Measurements from ENCODE around the gene REELD1. TPM values are rescaled to one million over a fixed set of nuclear protein-coding genes. Genes with fewer than 3 reads are reported as not detected.

Gene REELD1
- total and polyA plus RNA-seq, 5 donors from 2014 or later, result not detected

GRCh38 chr4:146229406-146229805 is 15.1 kb downstream of the REELD1 start:
- Mint-ChIP-seq H3K4me1 (no peaks in the 10 kb centered on the region), H3K4me3 (no peak overlapping the region), H3K27me3 (peaks cover 5% of the 10 kb centered on the region), H3K27ac (no peak overlapping the region), H3K36me3 (no peaks in the 10 kb centered on the region), H3K9me3 (peaks cover 0 to 4% (median 0%) of the 10 kb centered on the region in 7 donors)
- DNase-seq, result no peak
- H3K4me3 ChIP-seq (ENCODE audit: low read depth, low read length), result no peak overlapping the region
- ATAC-seq (ENCODE audit: low read depth in 2 of 2), result no peak
- no peak overlapping the region for H3K27ac ChIP-seq (ENCODE audit: insufficient read depth, low read length, poor library complexity, severe bottlenecking)
- no peaks in the 10 kb centered on the region for H3K36me3 ChIP-seq (ENCODE audit: control insufficient read depth, insufficient read depth, low read length)
- H3K27me3 ChIP-seq (ENCODE audit: control insufficient read depth, insufficient read depth, low read length), result no peaks in the 10 kb centered on the region
- no peaks in the 10 kb centered on the region for H3K9me3 ChIP-seq (ENCODE audit: control insufficient read depth in 2 of 2, low read length in 2 of 2)
- no peaks in the 10 kb centered on the region for H3K4me1 ChIP-seq (ENCODE audit: control insufficient read depth, insufficient read depth, low read length, poor library complexity, severe bottlenecking)

DNA sequence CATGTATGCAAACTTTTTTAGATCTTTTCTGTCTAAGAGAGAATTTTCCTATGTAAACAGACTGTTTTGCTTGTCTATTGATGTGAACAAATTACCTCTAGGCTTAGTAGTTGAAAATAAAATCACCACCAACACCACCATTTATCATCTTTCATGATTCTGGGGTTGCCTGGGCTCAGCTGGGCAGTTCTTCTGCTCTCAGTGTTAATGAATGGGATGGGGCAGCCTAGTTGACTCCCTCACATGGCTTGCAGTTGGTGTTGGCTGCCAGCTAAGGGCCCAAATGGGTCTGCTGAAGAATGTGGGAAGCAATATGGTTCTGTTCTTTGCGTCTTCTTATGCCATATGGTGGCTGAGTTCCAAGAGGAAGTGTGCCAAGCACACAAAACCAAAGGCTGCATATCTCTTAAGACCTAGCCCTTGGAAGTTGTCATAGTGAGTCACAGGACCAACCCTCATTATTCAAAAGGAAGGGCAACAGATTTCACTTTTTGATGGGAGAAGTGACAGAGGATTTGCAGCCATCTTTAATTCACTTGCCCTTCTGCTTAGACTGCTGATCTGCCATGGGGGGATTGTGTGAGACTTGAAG is 17.9 kb downstream of the REELD1 start:
- DNase-seq (no peak), ATAC-seq (ENCODE audit: low read depth in 2 of 2) (no peak)
- Mint-ChIP-seq H3K4me1 (no peaks in the 10 kb centered on the region), H3K4me3 (no peak overlapping the region), H3K27me3 (peaks cover 10% of the 10 kb centered on the region), H3K27ac (no peak overlapping the region), H3K9me3 (peaks cover 0 to 4% (median 0%) of the 10 kb centered on the region in 7 donors), H3K36me3 (no peaks in the 10 kb centered on the region)
- Histone ChIP-seq H3K9me3 (ENCODE audit: control insufficient read depth in 2 of 2, low read length in 2 of 2) (no peaks in the 10 kb centered on the region), H3K27ac (ENCODE audit: insufficient read depth, low read length, poor library complexity, severe bottlenecking) (no peak overlapping the region), H3K4me1 (ENCODE audit: control insufficient read depth, insufficient read depth, low read length, poor library complexity, severe bottlenecking) (no peaks in the 10 kb centered on the region), H3K27me3 (ENCODE audit: control insufficient read depth, insufficient read depth, low read length) (peaks cover 1% of the 10 kb centered on the region), H3K4me3 (ENCODE audit: low read depth, low read length) (no peak overlapping the region), H3K36me3 (ENCODE audit: control insufficient read depth, insufficient read depth, low read length) (no peaks in the 10 kb centered on the region)

- Histone ChIP-seq H3K4me3 (ENCODE audit: low read depth, low read length) (no peak overlapping the region), H3K27me3 (ENCODE audit: control insufficient read depth, insufficient read depth, low read length) (peaks cover 1% of the 10 kb centered on the region), H3K9me3 (ENCODE audit: control insufficient read depth in 2 of 2, low read length in 2 of 2) (no peaks in the 10 kb centered on the region), H3K4me1 (ENCODE audit: control insufficient read depth, insufficient read depth, low read length, poor library complexity, severe bottlenecking) (no peaks in the 10 kb centered on the region), H3K27ac (ENCODE audit: insufficient read depth, low read length, poor library complexity, severe bottlenecking) (no peak overlapping the region), H3K36me3 (ENCODE audit: control insufficient read depth, insufficient read depth, low read length) (no peaks in the 10 kb centered on the region)
- Mint-ChIP-seq H3K4me1 (no peaks in the 10 kb centered on the region), H3K4me3 (no peak overlapping the region), H3K27ac (no peak overlapping the region), H3K36me3 (no peaks in the 10 kb centered on the region), H3K27me3 (peaks cover 10% of the 10 kb centered on the region), H3K9me3 (peaks cover 0 to 4% (median 0%) of the 10 kb centered on the region in 7 donors)
- no peak for ATAC-seq (ENCODE audit: low read depth in 2 of 2)
- DNase-seq, result no peak
Observed at GRCh38 chr4:146235654-146236177, 21.4 kb downstream of the REELD1 start.

GRCh38 chr4:146236216-146236615 is 21.9 kb downstream of the REELD1 start:
- H3K9me3 Mint-ChIP-seq, result peaks cover 0 to 4% (median 0%) of the 10 kb centered on the region in 7 donors
- Histone ChIP-seq H3K27me3 (ENCODE audit: control insufficient read depth, insufficient read depth, low read length) (peaks cover 1% of the 10 kb centered on the region), H3K4me3 (ENCODE audit: low read depth, low read length) (no peak overlapping the region), H3K9me3 (ENCODE audit: control insufficient read depth in 2 of 2, low read length in 2 of 2) (no peaks in the 10 kb centered on the region), H3K27ac (ENCODE audit: insufficient read depth, low read length, poor library complexity, severe bottlenecking) (no peak overlapping the region), H3K36me3 (ENCODE audit: control insufficient read depth, insufficient read depth, low read length) (no peaks in the 10 kb centered on the region), H3K4me1 (ENCODE audit: control insufficient read depth, insufficient read depth, low read length, poor library complexity, severe bottlenecking) (no peaks in the 10 kb centered on the region)
- H3K36me3 Mint-ChIP-seq, result no peaks in the 10 kb centered on the region
- H3K27ac Mint-ChIP-seq, result no peak overlapping the region
- H3K4me3 Mint-ChIP-seq, result no peak overlapping the region
- ATAC-seq (ENCODE audit: low read depth in 2 of 2) (no peak), DNase-seq (no peak)
- no peaks in the 10 kb centered on the region for H3K4me1 Mint-ChIP-seq
- peaks cover 10% of the 10 kb centered on the region for H3K27me3 Mint-ChIP-seq

DNA sequence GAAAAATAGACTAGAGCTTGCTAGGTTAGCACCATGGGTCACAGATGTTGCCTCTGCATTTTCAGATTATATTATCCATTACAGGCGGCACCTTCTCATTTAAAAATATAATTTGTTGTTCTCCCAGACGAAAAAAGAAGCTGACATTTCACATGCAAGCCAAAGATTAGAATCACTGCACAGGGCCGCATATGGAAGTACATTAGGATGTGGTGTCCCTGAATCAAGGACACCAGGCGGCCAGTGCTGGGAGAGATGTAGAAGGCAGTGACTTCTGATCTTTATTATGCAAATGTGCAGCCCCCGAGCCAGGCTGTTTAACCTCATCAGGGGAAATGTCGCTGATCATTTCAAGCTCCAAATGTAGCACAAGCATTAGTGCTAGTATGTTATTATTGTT is 22.8 kb downstream of the REELD1 start:
- Histone ChIP-seq H3K9me3 (ENCODE audit: control insufficient read depth in 2 of 2, low read length in 2 of 2) (no peaks in the 10 kb centered on the region), H3K4me1 (ENCODE audit: control insufficient read depth, insufficient read depth, low read length, poor library complexity, severe bottlenecking) (no peaks in the 10 kb centered on the region), H3K27me3 (ENCODE audit: control insufficient read depth, insufficient read depth, low read length) (peaks cover 1% of the 10 kb centered on the region), H3K4me3 (ENCODE audit: low read depth, low read length) (no peak overlapping the region), H3K36me3 (ENCODE audit: control insufficient read depth, insufficient read depth, low read length) (no peaks in the 10 kb centered on the region), H3K27ac (ENCODE audit: insufficient read depth, low read length, poor library complexity, severe bottlenecking) (no peak overlapping the region)
- peaks cover 0 to 5% (median 3%) of the 10 kb centered on the region in 4 donors for H3K4me1 Mint-ChIP-seq
- DNase-seq (no peak), ATAC-seq (ENCODE audit: low read depth in 2 of 2) (no peak)
- no peaks in the 10 kb centered on the region for H3K36me3 Mint-ChIP-seq
- no peak overlapping the region for H3K27ac Mint-ChIP-seq
- no peak overlapping the region for H3K4me3 Mint-ChIP-seq
- peaks cover 10% of the 10 kb centered on the region for H3K27me3 Mint-ChIP-seq
- peaks cover 0 to under 1% (median 0%) of the 10 kb centered on the region in 7 donors for H3K9me3 Mint-ChIP-seq

- no peak overlapping the region for H3K4me3 ChIP-seq (ENCODE audit: low read depth, low read length)
- no peaks in the 10 kb centered on the region for H3K36me3 ChIP-seq (ENCODE audit: control insufficient read depth, insufficient read depth, low read length)
- H3K4me1 ChIP-seq (ENCODE audit: control insufficient read depth, insufficient read depth, low read length, poor library complexity, severe bottlenecking), result peaks cover 3% of the 10 kb centered on the region
- ATAC-seq (ENCODE audit: low read depth in 2 of 2) (no peak), DNase-seq (no peak)
- H3K9me3 Mint-ChIP-seq, result no peaks in the 10 kb centered on the region
- H3K27ac Mint-ChIP-seq, result no peak overlapping the region
- H3K4me3 Mint-ChIP-seq, result no peak overlapping the region
- no peaks in the 10 kb centered on the region for H3K36me3 Mint-ChIP-seq
- H3K4me1 Mint-ChIP-seq, result peaks cover 0 to 11% (median 5%) of the 10 kb centered on the region in 4 donors
- peaks cover 1% of the 10 kb centered on the region for H3K27me3 ChIP-seq (ENCODE audit: control insufficient read depth, insufficient read depth, low read length)
- no peak overlapping the region for H3K27ac ChIP-seq (ENCODE audit: insufficient read depth, low read length, poor library complexity, severe bottlenecking)
- no peaks in the 10 kb centered on the region for H3K9me3 ChIP-seq (ENCODE audit: control insufficient read depth in 2 of 2, low read length in 2 of 2)
- H3K27me3 Mint-ChIP-seq, result peaks cover 6% of the 10 kb centered on the region
Observed at GRCh38 chr4:146238107-146238506, 23.8 kb downstream of the REELD1 start.

- peak; percentile 7 to 53 (median 24) for DNase-seq
- no peaks in the 10 kb centered on the region for H3K27me3 Mint-ChIP-seq
- H3K9me3 Mint-ChIP-seq, result no peaks in the 10 kb centered on the region
- Histone ChIP-seq H3K4me1 (ENCODE audit: control insufficient read depth, insufficient read depth, low read length, poor library complexity, severe bottlenecking) (peaks cover 10% of the 10 kb centered on the region), H3K36me3 (ENCODE audit: control insufficient read depth, insufficient read depth, low read length) (no peaks in the 10 kb centered on the region), H3K9me3 (ENCODE audit: control insufficient read depth in 2 of 2, low read length in 2 of 2) (no peaks in the 10 kb centered on the region), H3K27me3 (ENCODE audit: control insufficient read depth, insufficient read depth, low read length) (no peaks in the 10 kb centered on the region), H3K4me3 (ENCODE audit: low read depth, low read length) (peak overlapping the region; percentile 53), H3K27ac (ENCODE audit: insufficient read depth, low read length, poor library complexity, severe bottlenecking) (no peak overlapping the region)
- peak; percentile 46 to 54 for ATAC-seq (ENCODE audit: low read depth in 2 of 2)
- peaks cover 0 to 20% (median 6%) of the 10 kb centered on the region in 4 donors for H3K4me1 Mint-ChIP-seq
- peak overlapping the region; percentile 13 to 72 (median 45) for H3K4me3 Mint-ChIP-seq
- no peak overlapping the region for H3K27ac Mint-ChIP-seq
- no peaks in the 10 kb centered on the region for H3K36me3 Mint-ChIP-seq
Observed at GRCh38 chr4:146243141-146243882, 29.0 kb downstream of the REELD1 start.

Data from CD4-positive, CD25-positive, alpha-beta regulatory T cell (primary cell).